Activated CD4-positive, alpha-beta memory T cell treated with anti-CD3 and anti-CD28 coated beads for 36 hours (primary cell): ENCODE data around the gene RUNDC3A. TPM values are rescaled to one million over a fixed set of nuclear protein-coding genes. Genes with fewer than 3 reads are reported as not detected.

Experiments used
- CTCF ChIA-PET: fragments of 350-600 bp; sonication (Branson Sonifier 250); formaldehyde crosslinking; loops from one replicate; lab custom pipeline; 2021; ENCODE audit warnings: antibody characterized with exemption, inconsistent platforms; lab: Charles Lee
- POLR2A ChIA-PET: fragments of 350-600 bp; sonication (Branson Sonifier 250); formaldehyde crosslinking; loops from one replicate; lab custom pipeline; 2021; ENCODE audit warnings: antibody characterized with exemption; lab: Charles Lee
- DNase-seq: peaks from one replicate; pipeline ENCODE4 v3.0.0-alpha.2; 2020
- H3K27ac Mint-ChIP-seq: one replicate; pipeline ENCODE4 v1.8.0; 2021; ENCODE audit warnings: mixed read lengths
- H3K27me3 Mint-ChIP-seq: one replicate; pipeline ENCODE4 v1.8.0; 2021; ENCODE audit warnings: mixed read lengths
- H3K36me3 Mint-ChIP-seq: one replicate; pipeline ENCODE4 v1.8.0; 2021; ENCODE audit warnings: mixed read lengths
- H3K4me1 Mint-ChIP-seq: one replicate; pipeline ENCODE4 v1.8.0; 2021; ENCODE audit warnings: low read depth, mixed read lengths
- H3K4me3 Mint-ChIP-seq: one replicate; pipeline ENCODE4 v1.8.0; 2021; ENCODE audit warnings: mild to moderate bottlenecking, mixed read lengths
- H3K9me3 Mint-ChIP-seq: one replicate; pipeline ENCODE4 v1.8.0; 2021; ENCODE audit warnings: mixed read lengths
- intact Hi-C: fragments of 100-400 bp; cut with micrococcal nuclease; formaldehyde crosslinking; loops from one replicate; pipeline ENCODE4 v1.15.1; 2023
- total RNA-seq, 2 experiments: library from RNA; stranded (reverse); gene quantifications; one replicate each; pipeline ENCODE4 v1.2.3, GENCODE V29; 2021

Gene RUNDC3A
- total RNA-seq = not detected

DNA sequence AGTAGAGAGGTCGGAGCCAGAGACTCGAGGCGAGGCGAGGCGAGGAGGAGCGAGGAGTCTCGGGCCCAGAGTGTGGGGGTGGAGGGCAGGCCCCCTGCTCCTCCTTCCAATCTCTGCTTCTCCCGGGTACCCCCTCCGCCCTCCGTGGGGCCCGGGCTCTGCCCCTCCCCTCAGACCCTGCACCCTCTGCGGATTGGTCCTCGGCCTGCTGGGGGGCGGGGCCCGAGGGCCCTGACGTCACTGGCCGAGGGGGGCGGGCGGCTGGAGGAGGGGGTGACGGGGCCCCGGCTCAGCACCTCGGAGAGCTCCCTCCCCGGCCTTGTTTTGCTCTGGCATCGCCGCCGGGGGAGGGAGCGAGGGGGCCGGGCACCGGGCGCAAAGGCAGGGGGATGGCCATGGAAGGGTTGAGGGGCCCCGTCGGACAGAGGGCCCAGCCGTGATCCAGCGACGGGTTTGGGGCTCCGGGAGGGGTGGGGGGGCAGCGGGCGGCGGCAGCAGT is at the start of gene RUNDC3A:
Gene RUNDC3A (plus strand): TSS at position 282 of the 499 bp plus-strand sequence. CDS start 232 bp downstream, outside the sequence.
- H3K4me1 Mint-ChIP-seq = peaks cover 7% of the 10 kb centered on the region
- no peaks in the 10 kb centered on the region for H3K9me3 Mint-ChIP-seq
- intact Hi-C loops = loop anchor here (2.0 kb wide), 1 partner anchor 16 kb away; the partner anchor contains the start of gene SLC25A39
- H3K27ac Mint-ChIP-seq = no peak within 1 kb of the TSS
- DNase-seq = peak; percentile 88
- peaks cover 1% of the 10 kb centered on the region for H3K36me3 Mint-ChIP-seq
- H3K4me3 Mint-ChIP-seq = peak within 1 kb of the TSS; percentile 23
- POLR2A ChIA-PET = no interaction called here
- peaks cover 22% of the 10 kb centered on the region for H3K27me3 Mint-ChIP-seq
- CTCF ChIA-PET = interaction anchor here (0.7 to 1.3 kb wide), 4 partner anchors 16 to 98 kb away, joined by 3 to 6 read pairs (median 3); partner anchors contain the start of genes GRN and SLC25A39

DNA sequence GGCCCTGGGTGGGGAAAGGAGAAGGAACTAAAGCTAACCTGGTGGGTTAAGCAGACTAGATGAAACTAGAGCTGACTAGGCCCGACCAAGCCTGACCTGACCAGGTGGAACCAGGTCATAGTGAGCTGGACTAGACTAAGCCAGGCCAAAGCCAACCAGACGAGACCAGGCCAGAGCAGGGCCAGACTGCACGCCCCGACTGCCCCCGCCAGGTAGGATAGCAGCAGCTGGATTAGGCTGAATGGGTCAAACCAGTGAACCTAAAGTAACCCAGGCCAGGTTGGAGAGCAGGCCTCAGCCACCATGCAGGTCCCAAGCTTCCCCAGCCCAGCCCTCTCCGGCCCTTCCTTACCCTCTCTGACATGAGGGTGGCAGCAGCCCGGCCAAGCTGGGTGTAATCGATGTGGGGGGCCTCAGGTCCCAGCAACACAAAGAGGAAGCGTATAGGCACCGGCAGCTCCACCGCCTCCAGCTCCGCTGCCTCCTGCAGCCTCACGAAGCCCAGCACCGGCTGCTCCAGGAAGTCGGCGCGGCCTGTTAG is 49.5 kb upstream of the RUNDC3A start:
- no peaks in the 10 kb centered on the region for H3K9me3 Mint-ChIP-seq
- POLR2A ChIA-PET = no interaction called here

DNA sequence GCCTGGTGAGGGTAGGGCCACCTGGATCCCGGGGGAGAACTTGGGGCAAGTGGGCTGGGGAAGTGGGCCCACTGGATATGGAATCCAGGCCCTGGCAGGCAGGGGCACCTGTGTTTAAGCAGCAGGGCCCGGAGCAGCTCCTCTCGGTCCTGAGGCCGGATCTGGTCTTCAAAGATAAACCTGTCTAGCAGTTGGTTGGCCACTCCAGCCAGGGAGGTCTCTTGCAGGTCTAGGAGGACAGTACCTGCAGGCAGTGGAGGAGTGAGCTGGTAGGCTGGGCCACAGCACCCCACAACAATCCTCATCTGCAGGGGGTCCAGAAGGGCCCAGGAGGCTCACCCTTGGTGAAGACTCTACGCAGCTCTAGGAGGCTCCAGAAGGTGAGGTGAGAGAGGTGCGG is 48.1 kb upstream of the RUNDC3A start:
- Mint-ChIP-seq H3K36me3 (no peaks in the 10 kb centered on the region), H3K4me1 (no peaks in the 10 kb centered on the region), H3K27ac (no peak overlapping the region), H3K4me3 (no peak overlapping the region), H3K27me3 (peaks cover 2% of the 10 kb centered on the region), H3K9me3 (no peaks in the 10 kb centered on the region)
- ChIA-PET POLR2A (no interaction called here), CTCF (no interaction called here)
- intact Hi-C loops = no loop called here
- no peak for DNase-seq

More for the DNA sequence above, 49.5 kb upstream of the RUNDC3A start:
- CTCF ChIA-PET = no interaction called here
- no peak for DNase-seq
- intact Hi-C loops = no loop called here
- Mint-ChIP-seq H3K4me3 (no peak overlapping the region), H3K27me3 (peaks cover 2% of the 10 kb centered on the region), H3K4me1 (no peaks in the 10 kb centered on the region), H3K27ac (no peak overlapping the region), H3K36me3 (no peaks in the 10 kb centered on the region)

DNA sequence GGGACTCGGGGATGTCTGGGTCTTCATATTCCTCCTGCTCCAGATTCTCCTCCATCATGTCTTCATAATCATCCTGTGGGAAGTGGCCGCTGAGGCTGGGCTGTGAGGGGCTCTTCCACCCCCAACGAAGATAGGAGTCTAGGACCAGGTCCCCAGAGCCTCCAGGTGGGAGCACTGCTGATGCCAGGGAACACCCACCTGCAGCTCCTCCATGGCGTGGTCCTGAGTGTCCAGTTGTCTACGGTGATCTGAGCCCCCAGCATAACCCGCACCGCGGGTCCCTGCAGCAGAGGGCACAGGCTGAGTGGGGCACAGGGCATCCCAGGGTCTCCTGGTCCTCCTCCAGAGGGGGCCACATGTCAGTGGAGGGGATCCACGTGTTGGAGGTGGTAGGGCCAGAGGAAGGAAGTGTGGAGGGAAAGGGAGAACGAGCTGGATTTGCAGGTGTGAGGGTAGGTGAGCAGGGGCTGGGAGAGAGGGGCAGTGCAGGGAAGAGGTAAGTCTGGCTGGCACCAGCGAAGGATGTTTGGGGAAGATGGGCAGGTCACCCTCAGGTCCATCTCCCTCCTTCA is 45.7 kb upstream of the RUNDC3A start:
- Mint-ChIP-seq H3K27me3 (no peaks in the 10 kb centered on the region), H3K4me1 (no peaks in the 10 kb centered on the region), H3K36me3 (no peaks in the 10 kb centered on the region), H3K4me3 (no peak overlapping the region), H3K27ac (no peak overlapping the region), H3K9me3 (no peaks in the 10 kb centered on the region)
- ChIA-PET POLR2A (no interaction called here), CTCF (no interaction called here)
- intact Hi-C loops = no loop called here
- no peak for DNase-seq

DNA sequence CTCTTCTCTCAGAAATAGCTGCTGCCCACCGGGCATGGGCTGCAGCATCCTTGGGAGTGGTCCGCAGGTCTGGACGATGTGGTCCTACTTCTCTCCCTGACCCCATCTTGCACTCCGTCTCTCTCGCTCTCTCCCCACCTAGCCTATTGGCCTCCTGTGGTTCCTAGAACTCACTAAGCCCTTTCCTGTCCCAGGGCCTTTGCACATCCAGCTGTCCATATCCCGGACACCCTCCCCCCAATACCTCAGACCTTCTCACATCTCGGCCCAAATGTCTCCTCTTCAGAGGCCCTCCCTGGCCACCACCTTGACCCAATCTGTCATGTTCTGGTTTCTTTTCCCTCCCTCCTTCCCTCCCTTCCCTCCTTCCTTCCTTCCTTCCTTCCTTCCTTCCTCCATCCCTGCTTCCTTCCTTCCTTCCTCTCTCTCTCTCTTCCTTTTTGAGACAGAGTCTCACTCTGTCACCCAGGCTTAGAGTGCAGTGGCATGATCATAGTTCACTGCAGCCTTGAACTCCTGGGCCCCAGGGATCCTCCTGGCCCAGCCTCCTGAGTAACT is 45.0 kb upstream of the RUNDC3A start:
- H3K4me3 Mint-ChIP-seq = no peak overlapping the region
- H3K27me3 Mint-ChIP-seq = no peaks in the 10 kb centered on the region
- POLR2A ChIA-PET = no interaction called here
- DNase-seq = no peak
- CTCF ChIA-PET = no interaction called here
- no peaks in the 10 kb centered on the region for H3K36me3 Mint-ChIP-seq
- no peaks in the 10 kb centered on the region for H3K9me3 Mint-ChIP-seq
- intact Hi-C loops = no loop called here
- H3K27ac Mint-ChIP-seq = no peak overlapping the region
- no peaks in the 10 kb centered on the region for H3K4me1 Mint-ChIP-seq

DNA sequence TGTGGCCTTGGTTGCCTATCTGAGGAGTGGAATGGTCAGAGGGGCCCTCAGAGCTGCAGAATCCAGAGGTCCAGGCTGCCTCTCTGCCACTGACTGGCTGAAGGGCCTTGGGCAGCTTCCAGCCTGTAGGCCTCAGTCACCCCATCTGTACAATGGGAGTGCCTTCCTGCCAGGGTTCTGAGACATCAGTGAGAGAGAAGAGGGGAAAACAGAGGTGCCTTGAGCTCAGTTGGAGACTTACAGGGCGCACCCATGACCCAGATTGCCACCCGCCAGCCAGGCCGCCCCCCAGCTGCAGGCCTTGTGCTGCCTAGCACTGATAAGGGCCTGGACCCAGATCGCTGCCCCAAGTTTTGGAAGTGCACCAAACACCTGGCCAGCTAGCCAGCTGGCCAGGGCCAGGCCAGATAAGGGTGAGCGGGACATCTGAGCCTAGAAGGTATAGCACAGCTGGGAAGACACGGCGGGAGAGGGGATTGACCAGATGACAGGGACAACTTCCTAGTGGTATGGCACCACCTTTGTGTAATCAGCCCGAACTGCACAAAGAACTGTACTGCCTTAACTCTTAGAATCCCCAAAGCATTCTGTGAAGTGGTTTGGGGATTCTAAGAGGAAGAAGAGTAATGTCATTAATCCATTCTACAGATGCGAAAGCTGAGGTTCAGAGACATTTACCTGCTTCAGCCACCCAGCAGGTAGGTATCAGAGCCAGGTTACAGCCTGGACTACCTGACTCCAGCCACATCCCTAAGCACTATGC is 41.8 kb upstream of the RUNDC3A start:
- Mint-ChIP-seq H3K27me3 (no peaks in the 10 kb centered on the region), H3K4me1 (no peaks in the 10 kb centered on the region), H3K27ac (no peak overlapping the region), H3K9me3 (no peaks in the 10 kb centered on the region), H3K4me3 (no peak overlapping the region), H3K36me3 (no peaks in the 10 kb centered on the region)
- intact Hi-C loops = no loop called here
- ChIA-PET CTCF (interaction anchor here (0.8 kb wide), 1 partner anchor 56 kb away, joined by 5 read pairs; no protein-coding TSS in a partner anchor), POLR2A (no interaction called here)
- no peak for DNase-seq

DNA sequence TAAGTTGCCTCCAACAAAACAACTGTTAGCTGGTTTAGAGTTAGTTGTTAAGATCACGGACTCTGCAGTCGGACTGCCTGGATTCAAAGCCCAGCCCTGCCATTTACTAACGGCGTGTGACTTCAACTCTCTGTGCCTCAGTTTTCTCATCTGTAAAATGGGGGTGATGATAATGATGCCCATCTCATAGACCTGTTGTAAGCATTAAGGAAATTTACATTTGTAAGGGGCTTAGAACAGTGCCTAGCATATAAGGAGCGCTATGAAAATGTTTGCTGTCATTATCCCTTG is 41.3 kb upstream of the RUNDC3A start:
- CTCF ChIA-PET = interaction anchor here (0.8 kb wide), 1 partner anchor 57 kb away, joined by 5 read pairs; no protein-coding TSS in a partner anchor

DNA sequence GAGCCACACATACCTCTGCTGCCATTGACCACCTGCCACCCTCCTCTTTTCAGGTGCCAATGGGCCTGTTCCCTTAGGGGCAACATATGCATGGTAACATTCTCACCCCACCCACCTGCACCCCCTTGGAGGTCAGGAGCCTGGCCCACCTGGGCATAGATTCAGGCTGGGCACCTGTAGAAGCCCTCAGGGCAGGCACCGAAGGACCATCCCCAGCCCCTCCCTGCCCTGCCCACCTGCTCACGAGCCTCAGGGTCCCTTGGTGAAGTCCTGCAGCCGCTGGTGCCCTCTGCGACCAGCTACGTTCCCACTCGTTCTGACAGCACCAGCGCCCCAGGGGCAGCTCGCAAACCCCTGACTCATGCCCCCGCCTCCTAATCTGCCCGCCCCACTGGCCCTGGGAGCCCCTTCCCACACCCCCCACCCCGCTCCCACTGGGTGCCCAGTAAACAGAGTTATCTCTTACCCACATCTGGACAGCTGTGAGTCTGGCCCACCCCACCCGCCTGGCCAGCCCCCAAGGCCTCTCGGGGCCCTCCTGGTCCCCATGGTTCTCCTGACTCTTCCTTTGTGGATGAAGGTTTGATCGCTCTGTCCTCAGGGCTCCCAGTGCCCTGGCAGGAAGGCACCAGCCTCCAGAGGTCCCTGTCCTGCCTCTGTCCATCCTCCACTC is 40.4 kb upstream of the RUNDC3A start, which contains the start of gene SLC4A1:
Gene SLC4A1 (minus strand): TSS at position 318 of the 673 bp plus-strand sequence. CDS start 5,269 bp downstream, outside the sequence.
- ChIA-PET POLR2A (no interaction called here), CTCF (no interaction called here)
- H3K27me3 Mint-ChIP-seq = no peaks in the 10 kb centered on the region
- H3K9me3 Mint-ChIP-seq = no peaks in the 10 kb centered on the region
- intact Hi-C loops = no loop called here
- no peak within 1 kb of the TSS for H3K27ac Mint-ChIP-seq
- H3K4me3 Mint-ChIP-seq = no peak within 1 kb of the TSS
- H3K36me3 Mint-ChIP-seq = no peaks in the 10 kb centered on the region
- no peaks in the 10 kb centered on the region for H3K4me1 Mint-ChIP-seq
- DNase-seq = no peak

More for the DNA sequence above, 41.3 kb upstream of the RUNDC3A start:
- Mint-ChIP-seq H3K4me3 (no peak overlapping the region), H3K27ac (no peak overlapping the region), H3K4me1 (no peaks in the 10 kb centered on the region), H3K27me3 (no peaks in the 10 kb centered on the region), H3K36me3 (no peaks in the 10 kb centered on the region), H3K9me3 (no peaks in the 10 kb centered on the region)
- DNase-seq = no peak
- intact Hi-C loops = no loop called here
- POLR2A ChIA-PET = no interaction called here

DNA sequence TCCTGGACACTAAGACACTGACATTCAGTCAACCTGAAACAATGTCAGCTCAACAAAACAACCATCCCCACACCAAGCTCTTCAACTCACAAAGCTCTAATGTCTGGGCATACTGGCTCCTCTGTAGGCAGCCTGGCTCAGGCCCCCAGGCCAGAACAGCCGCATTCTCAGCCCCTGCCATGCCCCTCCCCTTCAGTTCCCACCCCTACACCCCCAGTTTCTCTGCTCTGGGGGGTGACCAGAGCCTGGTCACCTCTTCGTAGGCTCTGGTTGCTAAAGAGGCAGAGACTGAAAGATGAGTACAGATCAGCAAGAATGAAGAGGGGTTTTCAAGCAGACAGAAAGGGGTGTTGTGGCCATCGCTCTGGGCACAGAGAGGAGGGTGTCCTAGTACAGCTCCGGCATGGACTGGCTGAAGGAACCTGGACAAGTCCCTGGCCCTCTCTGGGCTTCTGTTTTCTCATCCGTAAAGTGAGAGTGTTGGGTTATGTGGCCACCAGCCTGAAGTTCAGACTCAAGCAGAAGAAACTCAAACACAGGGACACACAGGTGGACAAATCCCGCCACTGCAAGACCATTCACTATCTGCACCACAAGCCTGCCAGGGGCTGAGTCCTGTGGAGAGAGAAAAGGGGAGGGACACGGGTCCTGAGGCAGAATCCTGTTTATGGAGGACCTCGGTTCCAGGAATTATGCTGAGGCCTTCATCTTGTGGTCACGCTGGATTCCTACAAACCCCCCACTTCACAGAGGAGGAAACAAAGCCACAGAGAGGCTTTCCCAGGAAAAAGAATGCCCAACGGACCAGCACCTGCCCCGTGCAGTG is 39.5 kb upstream of the RUNDC3A start:
- no peak overlapping the region for H3K27ac Mint-ChIP-seq
- no peaks in the 10 kb centered on the region for H3K27me3 Mint-ChIP-seq
- H3K4me1 Mint-ChIP-seq = no peaks in the 10 kb centered on the region
- H3K9me3 Mint-ChIP-seq = no peaks in the 10 kb centered on the region
- DNase-seq = no peak
- H3K36me3 Mint-ChIP-seq = no peaks in the 10 kb centered on the region
- no peak overlapping the region for H3K4me3 Mint-ChIP-seq
- intact Hi-C loops = no loop called here
- CTCF ChIA-PET = no interaction called here
- POLR2A ChIA-PET = no interaction called here

DNA sequence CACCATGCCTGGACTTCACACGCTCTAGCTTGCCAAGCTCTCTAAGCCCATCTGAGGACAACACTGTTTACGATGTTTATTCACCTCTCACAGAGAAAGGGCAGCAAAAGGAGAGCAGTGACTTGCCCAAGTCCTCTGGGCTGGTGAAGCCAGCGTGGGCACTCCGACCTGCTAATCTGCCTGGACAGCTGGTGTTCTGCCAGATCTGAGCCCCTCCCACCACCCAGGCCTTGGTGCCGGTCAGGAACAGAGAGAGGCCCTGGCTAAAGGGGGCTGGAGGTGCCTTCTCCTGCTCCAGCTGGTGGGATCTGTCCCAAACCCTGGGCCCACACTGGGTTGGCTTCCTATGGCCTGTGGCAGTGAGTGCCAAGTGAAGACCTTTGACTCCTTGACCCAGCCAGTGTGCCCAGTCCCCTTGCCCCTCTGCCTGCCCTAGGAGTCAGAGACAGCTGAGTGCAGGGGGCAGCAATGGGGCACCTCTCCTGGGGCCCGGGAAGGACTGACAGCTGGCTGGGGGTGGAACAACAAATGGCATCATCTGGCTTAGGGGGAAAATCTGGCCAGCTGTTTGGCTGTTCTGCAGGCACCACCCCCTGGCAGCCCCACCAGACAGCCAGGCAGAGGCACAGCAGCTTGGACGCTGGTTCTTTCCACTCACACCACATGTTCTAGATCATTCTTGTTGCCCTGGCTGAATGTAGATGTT is 38.7 kb upstream of the RUNDC3A start:
- H3K27me3 Mint-ChIP-seq = no peaks in the 10 kb centered on the region
- no peak for DNase-seq
- CTCF ChIA-PET = no interaction called here
- H3K27ac Mint-ChIP-seq = no peak overlapping the region
- no peaks in the 10 kb centered on the region for H3K9me3 Mint-ChIP-seq
- no peak overlapping the region for H3K4me3 Mint-ChIP-seq
- no peaks in the 10 kb centered on the region for H3K36me3 Mint-ChIP-seq
- intact Hi-C loops = no loop called here
- POLR2A ChIA-PET = no interaction called here
- H3K4me1 Mint-ChIP-seq = no peaks in the 10 kb centered on the region
